ENCODE results near the gene RTN1.

Gene RTN1

GRCh38 chr14:59566296-59566695 lies 304.3 kb downstream of the RTN1 start:
- Histone ChIP-seq H3K9me3 (ENCODE audit: insufficient read depth, low read depth, low read length) (no peaks in the 10 kb centered on the region), H3K36me3 (ENCODE audit: insufficient read depth, low read depth, low read length) (no peaks in the 10 kb centered on the region), H3K27me3 (ENCODE audit: insufficient read depth, low read length) (no peaks in the 10 kb centered on the region), H3K27ac (ENCODE audit: low read length) (no peak overlapping the region), H3K4me3 (ENCODE audit: low read length) (no peak overlapping the region), H3K9ac (ENCODE audit: low read depth, low read length) (no peak overlapping the region), H3K4me1 (ENCODE audit: insufficient read depth, low read length) (peaks cover 22% of the 10 kb centered on the region; the same call in 1 of the 2 replicates)

GRCh38 chr14:59565087-59565486 lies 305.5 kb downstream of the RTN1 start:
- no peak overlapping the region for H3K27ac ChIP-seq (ENCODE audit: low read length)
- H3K4me1 ChIP-seq (ENCODE audit: insufficient read depth, low read length): peaks cover 22% of the 10 kb centered on the region; the same call in 1 of the 2 replicates

GRCh38 chr14:59564366-59564765 lies 306.2 kb downstream of the RTN1 start:
- no peak overlapping the region for H3K4me3 ChIP-seq (ENCODE audit: low read length)
- H3K36me3 ChIP-seq (ENCODE audit: insufficient read depth, low read depth, low read length): no peaks in the 10 kb centered on the region

More at GRCh38 chr14:59565087-59565486, 305.5 kb downstream of the RTN1 start:
- Histone ChIP-seq H3K4me3 (ENCODE audit: low read length) (no peak overlapping the region), H3K9me3 (ENCODE audit: insufficient read depth, low read depth, low read length) (no peaks in the 10 kb centered on the region), H3K27me3 (ENCODE audit: insufficient read depth, low read length) (no peaks in the 10 kb centered on the region), H3K36me3 (ENCODE audit: insufficient read depth, low read depth, low read length) (no peaks in the 10 kb centered on the region), H3K9ac (ENCODE audit: low read depth, low read length) (no peak overlapping the region)

GRCh38 chr14:59547310-59547709 lies 323.3 kb downstream of the RTN1 start:
- H3K27ac ChIP-seq (ENCODE audit: low read length): no peak overlapping the region
- no peak overlapping the region for H3K4me3 ChIP-seq (ENCODE audit: low read length)
- peaks cover 16% of the 10 kb centered on the region; the same call in 1 of the 2 replicates for H3K9me3 ChIP-seq (ENCODE audit: insufficient read depth, low read depth, low read length)
- H3K27me3 ChIP-seq (ENCODE audit: insufficient read depth, low read length): no peaks in the 10 kb centered on the region
- H3K9ac ChIP-seq (ENCODE audit: low read depth, low read length): no peak overlapping the region
- H3K4me1 ChIP-seq (ENCODE audit: insufficient read depth, low read length): no peaks in the 10 kb centered on the region
- H3K36me3 ChIP-seq (ENCODE audit: insufficient read depth, low read depth, low read length): no peaks in the 10 kb centered on the region

More at GRCh38 chr14:59564366-59564765, 306.2 kb downstream of the RTN1 start:
- no peaks in the 10 kb centered on the region for H3K9me3 ChIP-seq (ENCODE audit: insufficient read depth, low read depth, low read length)
- peaks cover 22% of the 10 kb centered on the region; the same call in 1 of the 2 replicates for H3K4me1 ChIP-seq (ENCODE audit: insufficient read depth, low read length)
- H3K27me3 ChIP-seq (ENCODE audit: insufficient read depth, low read length): no peaks in the 10 kb centered on the region
- no peak overlapping the region for H3K9ac ChIP-seq (ENCODE audit: low read depth, low read length)
- no peak overlapping the region for H3K27ac ChIP-seq (ENCODE audit: low read length)

Data from iPS-20b (cell line).